SH-SY5Y (cell line): ENCODE data around the gene ROBO2.

Experiments used
- GATA2 ChIP-seq: IDR thresholded peaks from 2 replicates; pipeline ENCODE4 v1.6.1; 2011; ENCODE audit warnings: mild to moderate bottlenecking, low read depth, low read length
- GATA3 ChIP-seq: IDR thresholded peaks from 2 replicates; pipeline ENCODE4 v1.6.1; 2011; ENCODE audit warnings: low read depth, mild to moderate bottlenecking, low read length, moderate library complexity

ROBO2 gene

DNA sequence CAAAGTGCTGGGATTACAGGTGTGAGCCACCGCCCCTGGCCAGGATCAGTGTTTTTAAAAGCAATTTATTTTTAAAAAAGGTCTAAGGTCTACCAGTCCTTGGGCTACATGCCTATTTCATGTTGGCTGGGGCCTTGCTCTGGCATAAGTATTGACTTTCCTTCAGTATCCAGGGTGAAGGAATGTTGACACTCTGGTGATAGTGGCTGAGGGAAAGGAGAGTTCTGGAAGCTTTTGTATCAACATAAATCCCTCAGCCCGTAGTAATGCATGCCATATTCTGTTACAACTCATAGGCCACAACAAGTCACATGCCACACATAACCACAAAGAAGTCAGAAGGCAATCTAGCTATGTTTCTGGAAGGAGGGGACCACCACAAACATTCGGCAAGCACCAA, 273.9 kb downstream of the ROBO2 start:
- no peak for TF ChIP-seq GATA3
- no peak for TF ChIP-seq GATA2

DNA sequence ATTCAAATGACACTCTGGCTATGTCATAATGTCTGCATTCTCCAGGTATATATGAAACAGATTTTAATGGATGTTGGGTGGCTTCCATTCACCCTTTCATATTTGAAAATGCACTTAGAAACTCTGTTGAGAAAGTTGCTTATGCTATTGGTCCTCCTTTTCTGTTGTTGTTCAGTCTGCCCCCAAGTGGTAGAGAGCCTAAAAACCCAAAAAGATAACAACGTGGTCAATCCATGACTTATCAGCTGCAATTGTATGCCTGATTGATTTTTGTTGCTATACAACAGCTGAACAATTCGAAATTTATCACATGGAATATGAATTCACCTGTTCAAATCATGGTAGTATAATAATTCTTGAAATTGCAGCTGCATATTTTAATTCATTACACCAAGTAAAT, 279.8 kb downstream of the ROBO2 start:
- TF ChIP-seq GATA2 (no peak), GATA3 (no peak)

DNA sequence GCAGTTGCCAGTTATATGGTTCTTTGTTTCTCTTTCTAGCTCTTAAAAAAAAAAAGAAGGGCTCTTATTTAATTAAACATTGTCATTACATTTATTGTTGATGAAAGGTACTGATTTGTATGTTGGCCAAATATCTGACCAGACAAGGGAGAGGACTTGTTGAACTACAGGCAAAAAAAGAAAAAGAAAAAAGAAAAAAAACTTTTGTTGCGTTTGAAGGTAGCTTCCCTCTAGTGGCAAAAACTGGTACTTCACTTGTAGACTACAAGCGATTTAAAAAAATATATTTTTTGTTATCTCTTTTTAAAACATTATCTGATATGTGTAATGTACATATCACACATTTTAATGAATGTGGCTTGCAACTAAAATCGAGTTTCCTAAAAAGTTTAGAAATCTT, 280.6 kb downstream of the ROBO2 start:
- TF ChIP-seq GATA3: no peak
- TF ChIP-seq GATA2: no peak

DNA sequence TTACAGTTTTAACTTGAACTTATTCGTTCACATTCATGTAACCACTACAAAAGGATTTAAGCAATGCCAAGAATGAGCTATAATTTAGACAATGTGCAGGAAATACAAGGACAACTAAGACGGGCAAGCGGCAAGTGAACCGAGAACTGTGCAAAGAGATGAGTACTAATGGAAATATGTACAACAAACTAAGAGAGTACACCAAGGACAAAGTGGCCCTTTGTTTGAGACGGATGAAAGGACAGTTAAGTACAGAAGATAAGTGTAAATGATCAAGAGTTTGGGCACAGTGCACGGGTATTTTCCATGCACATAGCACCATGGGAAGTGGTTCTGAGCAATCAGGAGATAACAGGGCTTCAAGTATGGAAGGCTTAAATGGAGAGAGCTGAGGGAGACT, 281.7 kb downstream of the ROBO2 start:
- no peak for TF ChIP-seq GATA2
- TF ChIP-seq GATA3: no peak

DNA sequence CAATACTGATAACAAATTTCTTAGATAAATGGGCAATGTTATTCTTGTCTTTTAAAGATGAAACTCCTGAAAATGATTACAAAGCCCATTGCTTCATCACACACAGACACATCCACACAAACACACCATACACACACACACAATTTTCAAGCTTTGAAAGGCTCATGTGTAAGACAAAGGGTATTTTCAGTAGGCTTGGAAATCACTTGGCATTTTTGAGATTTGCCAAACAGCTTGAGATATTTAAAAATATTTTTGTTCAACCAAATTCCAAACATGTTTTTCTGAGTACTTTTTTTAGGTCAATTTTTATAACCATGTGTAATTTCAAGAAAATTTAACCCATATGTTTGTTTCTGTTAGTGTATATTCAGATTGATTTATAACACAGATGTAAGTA, 283.7 kb downstream of the ROBO2 start:
- TF ChIP-seq GATA2 (no peak), GATA3 (no peak)

DNA sequence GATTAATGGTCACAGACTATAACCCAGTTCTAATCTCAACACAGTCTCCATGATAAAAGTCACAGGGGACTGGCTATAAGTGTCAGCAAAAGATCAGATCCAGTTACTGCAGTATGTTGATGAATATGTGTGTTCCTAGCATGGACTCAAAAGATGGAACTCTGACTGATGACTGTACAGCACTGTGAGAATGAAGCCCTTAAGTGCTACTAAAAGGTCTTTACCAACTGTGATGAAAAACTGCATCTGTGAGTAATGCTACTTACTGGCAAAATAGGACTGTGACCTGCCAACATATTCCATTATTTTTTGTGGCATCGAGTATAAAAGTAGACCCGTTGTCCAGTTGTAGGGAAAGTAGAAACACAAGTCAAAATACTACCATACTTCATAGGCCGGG, 284.2 kb downstream of the ROBO2 start:
- TF ChIP-seq GATA2 (no peak), GATA3 (no peak)

DNA sequence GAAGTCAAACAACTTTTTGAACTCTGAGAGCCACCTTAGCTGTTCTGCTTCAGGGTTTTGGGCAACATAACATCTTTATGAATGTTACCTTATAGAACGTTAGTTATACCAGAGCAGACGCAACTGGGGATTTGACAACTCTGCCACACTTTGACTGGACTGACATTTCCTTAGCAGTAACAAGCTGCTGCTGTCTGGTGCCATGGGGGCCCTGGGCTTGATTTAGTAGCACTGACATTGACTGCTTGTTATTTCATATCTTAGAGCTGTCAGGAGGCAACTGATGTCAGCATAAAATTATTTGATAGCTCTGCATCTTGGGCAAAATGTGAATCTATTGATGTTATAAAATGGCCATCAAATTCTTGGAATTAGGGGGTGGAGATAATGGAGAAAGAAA, 285.4 kb downstream of the ROBO2 start:
- no peak for TF ChIP-seq GATA2
- no peak for TF ChIP-seq GATA3

DNA sequence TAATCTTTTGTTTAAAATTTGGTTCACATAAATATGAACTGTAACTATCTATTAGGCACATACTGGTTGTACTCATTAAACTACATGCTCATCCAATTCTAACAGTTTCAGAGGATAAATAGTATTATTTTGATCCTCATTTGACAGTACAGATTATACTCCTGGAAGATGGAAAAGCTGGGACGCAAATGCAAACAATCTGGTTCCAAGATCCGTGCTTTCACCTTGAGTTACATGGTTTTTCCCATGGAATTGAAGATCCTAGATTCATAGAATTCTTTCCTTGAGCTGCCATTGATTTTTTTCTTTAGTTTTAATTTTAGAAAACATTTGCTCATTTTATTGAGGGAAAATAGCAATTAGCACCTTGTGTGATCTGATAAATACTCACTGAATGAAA, 285.8 kb downstream of the ROBO2 start:
- no peak for TF ChIP-seq GATA2
- no peak for TF ChIP-seq GATA3

DNA sequence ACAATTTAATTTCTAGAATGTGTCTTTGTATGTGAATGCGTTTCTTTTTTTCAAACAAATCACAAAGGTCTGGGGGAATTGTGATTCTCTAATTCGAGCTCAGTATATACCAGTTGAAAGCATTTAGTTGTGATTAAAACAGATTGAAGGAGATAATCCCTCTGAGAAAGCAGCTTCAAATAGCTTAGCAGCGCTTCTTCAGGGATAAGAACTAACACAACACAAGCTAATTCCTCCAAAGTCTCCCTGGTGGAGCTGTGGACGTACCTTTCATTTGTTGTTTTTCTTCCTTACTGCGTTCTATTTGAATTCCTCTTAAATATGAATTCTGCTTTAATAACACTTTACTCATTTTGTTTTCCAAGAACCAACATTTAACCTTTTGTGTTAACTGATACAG, 286.7 kb downstream of the ROBO2 start:
- no peak for TF ChIP-seq GATA3
- TF ChIP-seq GATA2: no peak

DNA sequence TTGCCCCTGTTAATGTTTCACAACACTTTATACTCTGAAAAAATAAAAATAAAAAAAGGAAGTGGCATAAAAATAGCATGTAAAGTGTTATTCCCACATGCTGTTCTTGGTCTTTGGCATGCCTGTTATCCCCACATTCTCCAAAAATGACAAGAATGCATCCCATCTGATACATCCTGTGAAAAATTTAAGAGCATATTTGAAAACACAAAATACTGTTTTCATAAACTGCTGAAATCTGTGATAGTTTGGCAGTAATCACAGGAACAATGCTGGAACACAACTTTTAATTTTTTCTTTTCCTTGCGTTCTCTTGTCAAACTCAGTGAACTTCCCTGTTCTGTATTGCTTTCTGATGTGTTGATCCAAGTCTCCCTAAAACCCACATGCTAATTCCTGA, 288.8 kb downstream of the ROBO2 start:
- TF ChIP-seq GATA3: no peak
- TF ChIP-seq GATA2: no peak

DNA sequence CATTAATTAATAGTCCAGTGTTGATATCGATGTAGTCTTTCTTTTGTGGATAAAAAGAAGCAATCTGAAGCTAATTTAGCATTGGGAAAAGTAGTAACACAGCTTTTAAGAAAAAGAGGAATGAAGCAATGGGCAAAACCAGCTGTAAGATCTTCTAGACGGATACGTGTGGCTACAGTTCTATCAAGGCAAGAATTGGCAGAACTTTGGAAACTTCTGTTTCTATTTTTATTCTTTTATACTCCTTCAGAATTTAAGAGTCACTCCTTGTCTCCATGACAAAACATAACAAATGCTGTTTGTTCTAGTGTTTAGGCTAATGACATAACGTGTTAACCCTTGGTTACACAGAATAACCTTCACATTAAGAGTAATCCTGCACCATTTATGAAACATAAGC, 289.2 kb downstream of the ROBO2 start:
- TF ChIP-seq GATA2 (no peak), GATA3 (no peak)

DNA sequence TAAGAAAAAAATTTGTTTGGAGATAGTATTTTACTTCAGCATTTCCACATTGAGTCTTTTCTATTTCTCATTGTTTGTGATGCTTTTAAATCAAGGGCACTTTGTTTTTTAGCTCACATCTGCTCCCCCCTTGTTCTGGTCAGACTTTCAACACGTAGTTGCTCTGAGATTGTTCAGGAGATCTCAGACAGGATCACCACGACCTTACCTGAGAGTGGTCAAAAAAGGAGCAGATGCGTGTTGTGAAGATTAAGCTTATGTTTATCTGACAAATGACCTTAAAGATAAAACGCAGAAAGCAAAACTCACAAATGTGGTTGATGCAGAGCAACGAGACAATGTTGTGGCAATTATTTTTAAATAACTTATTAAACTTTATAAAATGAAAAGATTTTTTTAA, 298.3 kb downstream of the ROBO2 start:
- no peak for TF ChIP-seq GATA2

DNA sequence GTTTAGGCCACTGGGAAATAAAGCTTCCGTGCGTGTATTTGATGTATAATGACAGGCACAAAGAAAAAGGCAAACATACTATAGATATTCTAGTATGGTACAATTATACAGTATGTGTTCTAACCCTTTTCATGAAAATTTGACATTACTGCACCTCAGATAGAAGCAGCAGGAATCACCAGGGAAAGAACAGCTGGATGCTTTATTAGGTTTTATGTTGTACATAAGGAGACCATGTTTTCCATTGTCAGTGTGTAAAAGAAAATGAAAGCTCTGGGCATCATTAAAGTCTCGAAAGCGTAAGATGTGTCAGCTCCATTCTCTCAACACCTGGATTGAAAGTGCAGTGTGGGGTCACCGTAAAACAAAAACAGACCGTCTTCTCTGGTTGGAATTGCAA, 302.1 kb downstream of the ROBO2 start:
- TF ChIP-seq GATA3 (no peak), GATA2 (no peak)

DNA sequence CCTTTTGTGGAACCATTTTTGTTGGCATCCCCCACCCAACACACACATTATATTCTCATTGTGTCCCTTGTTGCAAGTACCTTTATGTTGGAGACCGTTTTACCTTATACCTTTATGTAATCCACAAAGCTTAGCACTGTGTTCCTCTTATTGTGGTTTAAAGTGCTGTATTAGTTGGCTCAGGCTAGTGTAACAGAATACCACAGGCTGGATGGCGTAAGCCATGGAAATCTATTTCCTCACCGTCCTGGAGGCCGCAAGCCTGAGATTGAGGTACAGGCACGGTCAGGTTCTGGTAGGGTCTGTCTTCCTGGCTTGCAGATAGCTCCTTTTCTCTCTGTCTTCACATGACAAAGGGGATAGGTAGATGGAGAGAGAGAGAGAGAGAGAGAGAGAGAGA, 302.8 kb downstream of the ROBO2 start:
- TF ChIP-seq GATA3: no peak
- TF ChIP-seq GATA2: no peak

DNA sequence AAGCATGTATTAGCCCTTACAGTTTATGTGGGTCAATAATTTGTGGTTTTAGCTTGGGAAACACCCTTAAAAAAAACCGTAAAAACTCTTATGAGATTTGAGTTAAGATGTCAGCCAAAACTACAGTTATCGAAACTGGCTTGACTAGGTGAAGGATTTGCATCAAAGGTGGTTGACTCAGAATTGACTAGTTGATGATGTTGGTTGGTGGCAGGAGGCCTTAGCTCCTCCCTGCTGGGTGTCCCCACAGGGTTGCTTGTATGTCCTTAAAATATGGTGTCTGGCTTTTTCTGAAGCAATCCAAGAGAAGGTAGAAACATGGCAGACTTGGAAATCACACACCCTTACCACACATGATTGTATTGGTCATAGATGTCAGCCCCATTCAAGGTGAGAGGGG, 305.1 kb downstream of the ROBO2 start:
- no peak for TF ChIP-seq GATA3
- TF ChIP-seq GATA2: no peak

DNA sequence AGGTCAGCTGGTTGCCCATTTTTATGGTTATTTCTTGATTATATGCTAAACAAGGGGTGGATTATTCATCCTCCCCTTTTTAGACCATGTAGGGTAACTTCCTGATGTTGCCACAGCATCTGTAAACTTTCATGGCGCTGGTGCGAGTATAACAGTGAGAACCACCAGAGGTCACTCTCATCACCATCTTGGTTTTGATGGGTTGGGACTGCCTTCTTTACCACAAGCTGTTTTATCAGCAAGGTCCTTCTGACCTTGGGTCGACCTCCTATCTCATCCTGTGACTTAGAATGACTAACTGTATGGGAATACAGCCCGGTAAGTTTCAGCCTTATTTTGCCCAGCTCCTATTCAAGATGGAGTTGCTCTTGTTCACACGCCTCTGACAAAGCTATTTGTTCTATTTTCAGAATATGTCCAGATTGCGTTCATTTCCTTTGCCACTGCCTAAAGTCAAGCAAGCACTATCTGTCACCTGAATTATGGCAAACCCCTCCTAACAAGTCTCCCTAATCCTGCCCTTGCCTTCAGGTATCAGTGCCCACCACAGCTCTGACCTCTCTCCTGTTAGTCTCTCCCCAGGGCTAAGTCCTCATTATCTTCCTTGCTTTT, 308.5 kb downstream of the ROBO2 start:
- TF ChIP-seq GATA3 (no peak), GATA2 (no peak)

DNA sequence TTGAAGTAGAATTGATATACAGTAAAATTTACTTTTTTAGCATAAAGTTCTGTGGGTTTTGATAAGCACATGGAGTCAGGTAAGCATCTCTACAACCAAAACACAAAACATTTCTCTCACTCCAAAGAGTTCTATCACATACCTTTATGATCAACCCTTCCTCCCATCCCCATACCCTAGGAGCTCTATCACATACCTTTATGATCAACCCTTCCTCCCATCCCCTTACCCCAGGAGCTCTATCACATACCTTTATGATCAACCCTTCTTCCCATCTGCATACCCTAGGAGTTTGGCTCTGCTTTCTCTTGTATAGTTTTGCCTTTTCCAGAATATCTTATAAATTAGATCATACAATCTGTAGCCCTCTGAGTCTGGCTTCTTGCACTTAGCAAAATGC, 315.1 kb downstream of the ROBO2 start:
- no peak for TF ChIP-seq GATA2
- no peak for TF ChIP-seq GATA3
